Kidney glomerular epithelial cell (primary cell): ENCODE results near the gene SLFN12L.
"Not testable (repeated sequence)": the region's sequence is repeated elsewhere in the genome, so short reads cannot be mapped to it uniquely, and the experiment has no call there.

ENCODE experiments used
- DNase-seq: peaks from one replicate; lab custom pipeline; 2025; lab: John Stamatoyannopoulos, UW

The SLFN12L gene

DNA sequence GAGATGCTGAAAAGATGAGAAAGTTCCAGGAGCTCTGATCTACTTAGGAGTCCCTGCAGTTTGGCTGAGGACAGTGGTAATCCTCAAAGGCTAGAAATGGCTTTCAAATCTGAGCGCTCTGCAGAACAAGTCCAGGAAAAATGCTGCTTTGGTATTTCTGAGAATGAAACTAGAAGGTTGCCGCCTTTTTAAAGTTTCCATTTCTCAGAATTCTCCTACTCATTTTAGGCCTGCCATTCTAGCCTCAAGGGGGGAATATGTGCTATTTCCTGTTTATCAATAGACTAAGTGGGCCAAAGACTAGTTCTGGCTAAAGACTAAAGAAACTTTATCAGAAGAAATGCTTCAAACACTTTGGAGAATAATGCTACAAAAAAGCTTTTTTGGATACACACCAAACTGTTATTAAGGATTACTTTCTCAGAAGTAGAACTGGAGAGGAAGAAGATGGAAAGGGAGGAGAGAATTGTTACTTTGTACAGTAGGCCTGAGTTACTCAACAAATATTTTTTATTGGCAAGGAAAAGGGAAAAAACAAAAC, at the start of gene SLFN12L:
Gene SLFN12L (minus strand): TSS at position 78 of the 541 bp plus-strand sequence. CDS start 15,314 bp downstream, outside the sequence.
- DNase-seq, result no peak

DNA sequence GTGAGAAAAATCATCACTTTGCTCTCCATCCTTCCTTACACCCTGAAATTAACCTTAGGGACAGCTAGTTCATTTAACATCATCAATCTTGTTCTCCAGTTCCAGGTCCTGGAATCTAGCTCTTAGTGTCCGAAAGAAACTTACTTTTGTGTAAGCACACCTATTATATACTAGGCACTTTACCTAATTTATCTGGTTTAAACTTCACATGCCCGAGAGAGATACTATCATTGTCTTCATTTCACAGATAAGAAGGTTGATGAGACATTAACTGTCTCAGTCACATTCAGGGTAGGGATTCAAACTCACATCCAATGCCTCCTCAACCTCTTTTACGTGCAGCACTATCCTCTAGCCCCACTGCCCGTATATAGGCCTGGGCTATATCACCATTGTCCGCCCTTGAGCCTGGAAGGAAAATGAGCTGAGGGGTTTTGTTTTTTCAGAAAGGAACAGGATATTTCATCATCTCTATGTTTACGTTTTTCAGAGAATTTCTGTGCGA, 49.1 kb upstream of the SLFN12L start:
- DNase-seq, result no peak

DNA sequence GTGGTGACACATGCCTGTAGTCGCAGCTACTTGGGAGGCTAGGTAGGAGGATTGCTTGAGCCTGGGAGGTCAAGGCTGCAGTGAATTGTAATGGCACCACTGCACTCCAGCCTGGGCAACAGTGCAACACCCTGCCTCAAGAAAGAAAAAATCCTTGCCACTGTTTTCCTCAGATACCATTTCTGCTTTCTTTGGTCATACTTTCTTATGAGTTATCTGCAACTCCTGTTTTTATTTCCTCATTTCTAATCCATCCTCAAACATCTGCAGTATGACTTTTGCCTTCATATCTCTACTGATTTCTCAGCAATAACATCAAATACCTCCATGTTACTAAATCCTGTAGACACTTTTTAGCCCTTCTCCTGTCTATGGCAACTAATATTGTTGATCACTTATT, 46.6 kb upstream of the SLFN12L start:
- no peak for DNase-seq

DNA sequence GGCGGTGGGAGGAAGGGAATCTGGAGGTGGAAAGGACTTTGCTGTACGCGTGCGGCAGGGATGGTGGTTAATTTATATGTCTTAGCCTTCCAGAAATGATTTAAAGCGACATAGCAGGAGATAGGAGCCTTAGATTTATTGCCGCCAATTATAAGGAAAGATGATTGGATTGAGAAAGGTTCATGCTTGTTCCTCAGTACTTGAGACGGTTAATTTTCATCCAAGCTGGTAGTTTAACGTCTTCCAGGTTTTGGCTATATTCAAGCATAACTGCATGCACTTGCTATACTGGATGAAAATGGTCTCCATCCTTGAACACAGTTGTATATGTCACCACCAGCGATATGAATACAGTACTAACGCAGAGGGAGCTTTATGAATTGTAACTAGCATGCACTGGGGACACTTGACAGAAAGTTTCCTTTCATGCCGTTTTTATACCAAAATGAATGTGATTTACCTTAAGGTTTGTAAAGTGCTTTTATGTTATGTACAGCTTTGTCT, 41.5 kb upstream of the SLFN12L start:
- DNase-seq, result no peak

DNA sequence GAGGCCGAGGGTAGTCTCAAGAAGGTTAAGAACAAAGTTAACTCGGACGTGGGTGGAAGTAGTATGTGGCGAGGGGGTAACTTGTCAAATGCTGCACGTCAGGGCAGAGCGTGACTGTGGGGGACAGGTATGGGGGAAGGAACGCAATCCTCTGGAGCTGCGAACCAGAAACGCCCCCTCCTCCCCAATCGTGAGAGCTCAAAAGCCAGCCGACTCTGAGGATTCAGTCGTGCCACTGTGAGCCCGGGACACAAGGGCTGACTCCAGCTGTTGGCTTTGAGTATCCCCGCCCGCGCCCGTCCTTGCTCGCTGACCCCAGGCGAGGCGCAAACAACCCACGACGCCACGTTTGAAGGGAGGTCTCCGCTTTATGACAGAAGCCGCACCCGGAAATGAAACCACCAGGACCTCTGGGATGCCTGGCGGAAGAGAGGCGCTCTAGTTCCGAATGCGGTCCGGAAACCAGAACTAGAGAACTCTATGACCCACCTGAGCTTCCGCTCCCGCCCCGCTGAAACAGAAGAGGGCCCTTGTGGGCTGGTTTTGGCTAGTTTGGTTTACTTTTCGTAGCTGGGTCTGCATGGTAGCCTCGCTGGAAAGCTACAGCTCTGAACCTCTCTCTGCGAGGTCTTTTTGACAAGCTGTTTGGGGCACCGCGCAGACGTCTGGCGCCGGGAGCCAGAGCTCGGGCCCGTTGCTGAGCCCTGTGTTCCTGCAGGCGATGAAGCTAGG, 40.9 kb upstream of the SLFN12L start, which contains the start of gene PEX12:
Gene PEX12 (minus strand): TSS at position 375 of the 732 bp plus-strand sequence. CDS start 550 bp downstream, outside the sequence.
- peak; percentile 85 for DNase-seq

DNA sequence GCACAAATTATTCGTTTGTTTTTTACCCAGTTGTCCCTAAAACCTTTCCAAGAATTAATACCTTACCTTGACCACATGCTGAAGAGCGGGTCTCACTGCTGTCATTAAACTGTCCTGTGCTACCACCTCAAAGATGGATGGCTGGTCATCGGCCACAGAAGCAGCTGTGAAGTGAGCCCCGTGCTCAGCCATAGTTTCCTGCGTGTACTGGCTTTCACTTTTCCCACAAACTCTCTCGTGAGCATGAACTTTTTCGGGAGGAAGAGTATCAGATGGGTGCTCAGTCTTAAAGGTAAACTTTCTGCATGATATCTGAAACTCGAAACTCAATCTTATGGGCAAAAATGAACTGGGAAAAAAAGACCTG, 40.3 kb upstream of the SLFN12L start:
- no peak for DNase-seq

DNA sequence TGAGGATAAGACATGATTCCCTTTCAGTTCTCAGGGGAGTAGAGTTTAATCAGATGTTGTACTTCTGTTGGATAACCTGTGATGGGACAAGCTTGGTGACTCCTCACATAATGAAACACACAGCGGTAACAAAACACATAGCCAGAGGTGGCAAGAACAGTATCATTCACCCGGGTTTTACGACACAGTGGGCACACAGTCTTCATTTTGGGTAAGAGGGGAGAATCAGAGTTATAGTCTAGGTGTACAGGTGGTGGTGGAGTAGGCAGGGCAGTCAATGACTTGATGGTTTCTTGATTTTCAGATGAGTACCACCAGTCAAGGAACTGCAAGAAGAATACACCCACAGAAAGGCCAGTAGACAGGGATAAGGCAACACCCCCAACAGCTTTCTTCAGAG, 38.3 kb upstream of the SLFN12L start:
- no peak for DNase-seq

DNA sequence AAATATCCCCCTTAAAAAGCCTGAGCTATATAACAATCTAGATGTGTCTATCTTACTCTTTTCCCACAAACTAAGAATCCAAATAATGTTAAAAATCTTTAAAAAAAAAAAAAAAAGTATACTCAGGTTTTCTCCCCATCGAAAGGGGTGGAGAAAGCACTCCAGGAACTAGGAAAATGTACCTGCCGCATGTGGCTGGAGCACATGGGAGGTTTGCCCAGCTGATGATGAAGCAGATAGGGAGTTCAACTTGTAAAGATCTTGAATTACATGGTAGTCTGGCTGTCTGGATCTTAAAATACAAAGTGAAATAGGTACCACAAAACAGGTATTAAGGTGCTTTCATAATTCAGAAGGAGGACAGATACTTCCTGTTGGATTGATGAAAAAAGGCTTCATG, 31.9 kb upstream of the SLFN12L start:
- DNase-seq, result no peak

DNA sequence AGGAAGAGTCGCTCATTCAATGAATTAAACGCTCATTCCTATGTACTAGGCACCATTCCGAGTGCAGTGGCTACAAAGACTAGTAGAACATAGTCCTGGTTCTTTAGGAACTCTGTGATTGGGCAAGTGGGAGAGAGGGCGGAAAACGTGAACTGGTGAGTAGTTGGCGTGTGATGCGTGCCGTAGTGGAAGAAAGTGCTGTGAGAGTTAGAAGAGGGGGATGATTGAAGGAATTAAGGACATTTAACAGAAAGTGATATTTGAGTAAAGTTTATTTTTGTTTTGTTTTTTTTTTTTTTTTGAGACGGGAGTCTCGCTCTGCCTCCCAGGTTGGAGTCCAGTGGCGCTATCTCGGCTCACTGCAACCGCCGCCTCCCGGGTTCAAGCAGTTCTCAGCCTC, 31.1 kb upstream of the SLFN12L start:
- DNase-seq, result peak; percentile 48

DNA sequence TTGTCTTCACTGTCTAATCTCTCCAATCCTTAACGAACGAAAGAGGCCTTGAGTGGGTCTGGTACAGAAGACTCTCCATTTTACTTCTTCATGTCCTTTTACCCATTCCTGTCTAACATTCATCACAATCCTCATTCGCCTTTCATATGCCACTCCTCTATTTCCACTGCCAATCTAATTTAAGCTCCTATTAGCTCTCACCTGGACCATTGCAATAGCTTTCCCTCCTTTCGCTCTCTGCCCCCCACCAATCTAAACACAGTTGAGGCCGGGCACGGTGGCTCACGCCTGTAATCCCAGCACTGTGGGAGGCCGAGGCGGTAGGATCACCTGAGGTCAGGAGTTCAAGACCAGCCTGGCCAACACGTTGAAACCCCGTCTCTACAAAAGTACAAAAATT, 29.5 kb upstream of the SLFN12L start:
- no peak for DNase-seq

DNA sequence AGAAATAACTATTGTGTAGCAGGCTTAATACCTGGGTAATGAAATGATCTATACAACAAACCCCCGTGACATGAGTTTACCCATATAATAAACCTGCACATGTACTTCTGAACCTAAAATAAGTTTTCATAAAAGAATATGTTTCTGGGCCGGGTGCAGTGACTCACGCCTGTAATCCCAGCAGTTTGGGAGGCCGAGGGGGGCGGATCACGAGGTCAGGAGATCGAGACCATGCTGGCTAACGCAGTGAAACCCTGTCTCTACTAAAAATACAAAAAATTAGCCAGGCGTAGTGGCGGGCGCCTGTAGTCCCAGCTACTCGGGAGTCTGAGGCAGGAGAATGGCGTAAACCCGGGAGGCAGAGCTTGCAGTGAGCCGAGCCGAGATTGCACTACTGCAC, 25.7 kb upstream of the SLFN12L start:
- DNase-seq, result not testable (repeated sequence)

DNA sequence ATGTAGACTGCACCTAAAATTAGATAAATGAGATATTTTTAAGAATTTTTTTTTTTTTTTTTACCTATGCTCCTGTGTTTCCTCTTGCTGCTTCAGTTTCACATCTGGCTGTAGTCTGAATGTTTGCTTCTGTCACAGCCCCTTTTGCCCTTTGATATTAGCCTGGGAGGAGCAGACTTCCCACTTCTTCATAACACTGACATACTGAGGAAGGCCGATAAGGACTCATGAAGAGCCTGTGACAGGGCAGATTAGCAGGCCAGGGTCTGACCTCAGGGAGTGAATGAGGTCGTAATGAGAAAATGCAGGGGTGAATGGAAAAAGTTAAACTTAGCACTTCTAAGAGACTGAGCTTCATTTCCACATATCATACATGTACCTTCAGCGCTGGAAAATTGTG, 23.2 kb upstream of the SLFN12L start, which contains the start of gene SLFN14:
Gene SLFN14 (minus strand): TSS at position 117 of the 400 bp plus-strand sequence. CDS start 2,757 bp downstream, outside the sequence.
- DNase-seq, result no peak

DNA sequence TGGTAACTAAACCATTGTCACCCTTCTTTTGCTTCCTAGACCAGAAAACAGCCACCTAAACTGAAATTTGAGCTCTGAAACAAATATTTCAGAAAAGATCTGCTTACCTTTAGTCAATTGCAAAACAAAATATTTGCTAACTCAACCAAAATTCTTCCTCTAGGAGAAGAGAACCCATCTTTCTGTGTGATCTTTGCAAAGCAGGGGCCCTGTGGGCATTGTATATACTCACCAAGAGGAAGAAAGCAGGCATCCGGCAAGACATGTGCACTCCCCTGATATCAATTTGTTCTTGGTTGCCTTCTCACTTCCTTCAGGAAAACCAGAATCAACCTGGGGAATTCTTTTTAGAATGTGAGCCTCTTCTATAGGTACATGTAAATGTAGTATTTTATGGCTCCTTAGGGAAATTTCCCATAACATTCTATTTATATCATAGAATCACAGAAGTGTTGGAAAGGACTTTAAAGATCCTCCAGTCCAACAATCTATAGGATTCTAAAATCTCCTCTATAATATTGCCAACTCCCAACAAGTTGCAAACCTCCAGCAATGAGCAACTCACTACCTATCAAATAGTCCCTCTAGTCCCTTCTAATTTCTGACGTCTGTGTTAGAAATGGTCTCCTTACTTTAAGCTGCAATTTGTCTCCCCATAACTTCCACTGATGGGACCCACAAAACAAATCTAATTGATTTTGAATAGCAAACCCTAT, 22.2 kb upstream of the SLFN12L start:
- no peak for DNase-seq

DNA sequence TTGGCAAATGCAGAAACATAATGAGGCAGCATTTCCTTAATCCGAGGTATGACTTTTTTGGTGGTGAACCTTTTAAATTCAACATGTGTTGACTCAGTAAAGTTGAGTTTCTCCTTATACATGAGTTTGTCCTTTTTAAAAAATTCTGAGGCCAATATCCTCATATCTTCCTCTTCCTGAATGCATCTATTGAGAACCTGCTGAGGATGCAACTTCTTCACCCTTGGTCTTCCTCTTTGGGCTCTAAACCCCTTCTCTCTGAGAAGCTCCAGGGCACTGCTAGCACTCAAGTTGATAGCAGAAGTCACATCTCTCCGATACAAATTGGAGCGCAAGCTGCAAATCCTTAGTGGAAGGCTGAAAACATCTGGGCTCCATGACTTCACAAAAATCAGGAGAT, 19.9 kb upstream of the SLFN12L start:
- DNase-seq, result no peak

DNA sequence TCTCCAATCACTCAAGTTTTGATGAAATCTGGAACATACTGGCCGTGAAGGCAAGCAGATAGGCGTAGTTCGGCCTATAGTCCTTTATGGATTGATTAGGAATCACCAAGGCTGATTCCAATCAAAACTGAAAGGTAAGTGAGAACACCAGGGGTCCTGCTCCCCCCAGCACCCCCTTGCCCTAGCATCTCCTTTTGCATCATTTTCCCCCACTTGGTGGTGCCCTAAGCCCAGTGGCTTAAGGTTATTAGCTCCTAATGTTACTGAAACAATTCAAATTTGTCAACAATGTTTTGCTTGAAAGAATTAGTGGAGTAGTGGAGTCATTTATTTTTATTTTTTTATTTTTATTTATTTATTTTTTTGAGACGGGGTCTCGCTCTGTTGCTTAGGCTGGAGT, 18.2 kb upstream of the SLFN12L start:
- DNase-seq, result no peak

DNA sequence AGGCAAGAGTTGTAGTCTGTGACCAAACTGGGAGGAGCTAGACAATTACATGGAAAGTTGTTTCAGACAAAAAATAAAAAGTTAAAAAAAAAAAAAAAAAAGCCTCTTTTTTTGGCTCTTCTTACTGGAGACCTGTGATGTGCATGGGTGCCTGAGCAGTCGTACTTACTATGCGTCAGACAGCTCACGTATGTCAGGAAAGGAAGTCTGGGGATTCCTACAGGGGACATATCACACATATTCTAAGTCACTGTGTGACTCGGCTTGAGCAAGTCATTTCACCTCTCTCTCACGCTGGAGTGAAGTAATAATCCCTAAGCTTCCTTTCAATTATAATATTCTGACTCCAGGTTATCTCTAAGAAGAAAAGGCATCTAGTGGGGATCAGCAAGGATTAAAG, 17.2 kb upstream of the SLFN12L start:
- DNase-seq, result no peak

DNA sequence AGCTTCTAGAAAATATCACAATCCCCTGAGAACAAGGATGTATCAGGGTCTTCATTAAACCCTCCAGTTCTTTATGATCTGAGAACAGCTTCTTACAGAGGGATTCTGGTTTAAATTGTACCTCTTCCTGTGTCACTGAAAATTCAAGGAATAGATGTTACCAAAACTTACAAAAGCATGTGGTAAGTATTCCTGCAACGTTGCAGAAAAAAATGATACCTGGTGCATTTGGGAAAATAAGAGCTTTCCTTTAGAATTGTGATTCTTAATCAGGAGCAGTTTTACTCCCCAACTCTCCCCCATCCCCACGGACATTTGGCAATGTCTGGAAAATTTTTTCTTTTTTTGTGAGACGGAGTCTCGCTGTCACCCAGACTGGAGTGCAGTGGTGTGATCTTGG, 15.8 kb upstream of the SLFN12L start:
- no peak for DNase-seq

DNA sequence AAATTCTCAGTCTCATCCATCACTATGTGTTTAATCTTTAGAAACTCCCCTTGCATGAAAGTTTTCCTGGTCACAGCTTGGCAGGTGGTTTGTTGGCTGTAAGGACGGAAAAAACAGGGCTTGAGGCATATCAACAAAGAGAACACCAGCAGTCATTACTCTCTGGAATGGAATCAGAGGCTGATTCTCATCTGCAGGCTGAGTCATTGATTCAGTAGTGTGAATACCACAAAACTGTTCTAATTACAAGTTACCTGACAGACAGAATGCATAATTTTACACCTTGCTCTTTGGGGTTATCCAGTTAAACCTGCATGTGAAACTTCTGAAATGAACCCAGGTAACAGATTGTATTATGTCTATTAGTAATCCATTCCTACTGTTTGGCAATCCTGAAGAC, 11.5 kb upstream of the SLFN12L start:
- no peak for DNase-seq

DNA sequence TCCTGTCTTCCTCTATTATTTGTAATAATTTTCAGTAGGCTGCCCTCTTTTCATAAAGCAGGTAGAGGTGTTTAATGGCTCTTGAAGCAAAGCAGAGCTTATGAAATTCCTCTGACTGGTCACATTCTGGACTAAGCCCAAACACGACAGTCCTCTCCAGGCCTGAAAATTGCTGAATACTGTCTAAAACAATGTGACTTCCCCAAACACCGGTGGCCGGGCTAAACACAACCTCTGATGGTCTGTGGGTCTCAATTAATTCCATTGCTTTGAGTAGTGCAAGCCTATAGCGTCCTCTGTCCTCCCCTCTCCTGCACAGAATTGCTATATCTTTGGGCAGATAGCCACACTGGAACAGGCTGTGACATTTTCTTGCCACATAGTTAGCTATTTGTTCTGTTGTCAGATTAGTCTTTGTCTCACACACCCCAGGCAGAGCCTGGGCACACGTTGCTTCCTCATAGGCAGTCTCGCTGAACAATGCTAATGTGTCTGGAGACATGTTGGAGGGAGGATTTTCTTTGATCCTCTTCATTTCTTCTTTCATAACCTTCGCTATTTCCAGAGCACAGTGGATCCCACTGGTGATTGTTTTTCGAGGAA, 10.8 kb upstream of the SLFN12L start:
- DNase-seq, result no peak

DNA sequence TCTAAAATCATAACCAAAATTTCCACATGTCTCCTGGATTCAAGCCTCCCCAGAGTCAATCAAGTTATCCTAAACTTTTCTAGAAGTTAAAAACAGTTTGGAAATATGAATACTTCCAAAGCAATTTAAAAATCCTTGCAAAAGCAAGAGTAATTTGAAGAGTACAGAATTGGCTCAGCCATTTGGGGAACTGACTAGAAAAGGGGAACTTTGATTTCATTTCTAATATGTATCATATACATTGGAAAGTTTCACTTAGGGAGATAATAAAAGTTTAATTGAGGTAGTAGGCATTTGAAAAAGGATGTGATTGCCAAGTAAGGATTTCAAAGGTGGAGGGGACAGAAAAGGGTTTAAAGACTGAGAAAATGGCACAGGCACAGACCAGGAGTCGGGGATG, 9.0 kb upstream of the SLFN12L start:
- DNase-seq, result no peak

DNA sequence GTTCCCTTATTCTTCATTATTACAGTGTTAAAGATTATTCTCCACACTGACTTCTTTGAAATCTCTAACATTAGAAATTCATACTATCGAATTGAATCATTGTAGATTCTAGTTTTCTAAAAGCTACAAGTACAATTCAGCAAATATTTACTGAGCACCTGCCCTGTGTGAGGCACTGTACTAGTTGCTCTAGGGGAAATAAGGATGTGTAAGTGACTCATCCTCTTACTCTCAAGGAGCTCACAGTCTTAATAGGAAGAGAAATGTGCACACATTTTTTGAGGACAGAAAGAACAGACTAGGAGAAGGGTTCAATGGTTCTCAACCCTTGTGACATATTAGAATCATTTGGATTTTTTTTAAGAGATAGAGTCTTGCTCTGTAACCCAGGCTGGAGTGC, 7.7 kb upstream of the SLFN12L start:
- no peak for DNase-seq

DNA sequence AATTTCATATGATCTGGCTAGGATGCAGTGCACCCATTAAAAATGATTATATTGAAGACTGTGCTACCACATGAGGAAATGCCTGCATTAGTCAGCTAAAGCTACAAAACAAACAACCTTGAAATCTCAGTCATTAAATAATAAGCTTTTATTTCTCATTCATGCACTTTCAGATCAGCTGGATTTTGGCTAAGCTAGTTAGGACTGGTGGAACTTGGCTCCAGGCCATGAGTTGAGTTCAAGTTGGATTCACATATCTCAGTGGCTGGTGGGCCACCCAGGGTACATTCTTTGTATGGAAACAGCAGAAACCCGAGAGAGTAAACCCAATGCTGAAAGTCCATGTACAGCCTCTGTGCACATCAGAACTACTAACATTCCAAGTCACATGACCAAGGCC, 6.4 kb upstream of the SLFN12L start:
- DNase-seq, result no peak
